Stomach (tissue), 4 donors: Measurements from ENCODE around the gene SAP30L.

Experiments
- POLR2A ChIP-seq, 4 donors: fragments of 450-650 bp; IDR thresholded peaks; one replicate each; pipeline ENCODE4 v1.6.1; 2016; ENCODE audit warnings: antibody characterized with exemption in 4 of 4, control low read depth in 2 of 4, mild to moderate bottlenecking in 1 of 4, moderate library complexity in 1 of 4
- TF ChIP-seq, protein P1 (sequence below), 7 experiments: fragments of 450-650 bp in 4 of 7; fragments of 200-600 bp in 3 of 7; sonication (generic) in 3 of 7; IDR thresholded peaks; one replicate each; pipeline ENCODE4 v1.5.1; 2016 to 2019; ENCODE audit warnings: antibody characterized with exemption in 7 of 7, control low read depth in 2 of 7, mild to moderate bottlenecking in 1 of 7

DNA sequence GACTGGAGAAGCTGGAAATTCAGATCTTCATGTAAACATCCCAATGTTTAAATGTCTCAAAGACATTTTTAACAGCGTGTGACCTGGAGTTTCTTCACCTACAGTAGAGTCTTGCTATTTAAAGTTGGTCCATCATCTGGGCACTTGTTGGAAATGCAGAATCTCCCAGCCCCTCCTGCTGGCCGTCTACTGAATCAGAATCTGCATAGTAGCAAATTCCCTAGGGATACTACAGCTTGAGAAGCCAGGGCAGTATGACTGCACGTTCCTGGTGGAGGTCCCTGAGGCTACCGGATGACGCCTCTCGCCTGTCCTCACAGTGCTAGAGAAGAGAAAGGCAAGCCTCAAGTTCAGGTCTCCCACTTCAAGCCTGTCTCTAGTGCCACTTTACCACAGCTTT is 15.7 kb downstream of the SAP30L start:
- TF ChIP-seq, protein P1, sequence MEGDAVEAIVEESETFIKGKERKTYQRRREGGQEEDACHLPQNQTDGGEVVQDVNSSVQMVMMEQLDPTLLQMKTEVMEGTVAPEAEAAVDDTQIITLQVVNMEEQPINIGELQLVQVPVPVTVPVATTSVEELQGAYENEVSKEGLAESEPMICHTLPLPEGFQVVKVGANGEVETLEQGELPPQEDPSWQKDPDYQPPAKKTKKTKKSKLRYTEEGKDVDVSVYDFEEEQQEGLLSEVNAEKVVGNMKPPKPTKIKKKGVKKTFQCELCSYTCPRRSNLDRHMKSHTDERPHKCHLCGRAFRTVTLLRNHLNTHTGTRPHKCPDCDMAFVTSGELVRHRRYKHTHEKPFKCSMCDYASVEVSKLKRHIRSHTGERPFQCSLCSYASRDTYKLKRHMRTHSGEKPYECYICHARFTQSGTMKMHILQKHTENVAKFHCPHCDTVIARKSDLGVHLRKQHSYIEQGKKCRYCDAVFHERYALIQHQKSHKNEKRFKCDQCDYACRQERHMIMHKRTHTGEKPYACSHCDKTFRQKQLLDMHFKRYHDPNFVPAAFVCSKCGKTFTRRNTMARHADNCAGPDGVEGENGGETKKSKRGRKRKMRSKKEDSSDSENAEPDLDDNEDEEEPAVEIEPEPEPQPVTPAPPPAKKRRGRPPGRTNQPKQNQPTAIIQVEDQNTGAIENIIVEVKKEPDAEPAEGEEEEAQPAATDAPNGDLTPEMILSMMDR (IDR thresholded peaks at IDR 0.05): no peak
- no peak for TF ChIP-seq POLR2A (IDR thresholded peaks at IDR 0.05)
